Fibroblast of mammary gland (primary cell): ENCODE measurements around the gene SLC18A2.

ENCODE experiments used
- DNase-seq: peaks from one replicate; pipeline ENCODE4 v3.0.0-alpha.2; 2010; ENCODE audit warnings: low read depth
- H3K4me3 ChIP-seq: 2 replicates; pipeline ENCODE4 v1.5.1; 2011; ENCODE audit warnings: low read depth, mild to moderate bottlenecking, low read length, moderate library complexity; ENCODE audit not compliant: control insufficient read depth
- CTCF ChIP-seq: conservative IDR thresholded peaks from 2 replicates; pipeline ENCODE4 v1.5.1; 2011; ENCODE audit warnings: low read depth, low read length, inconsistent platforms; ENCODE audit not compliant: control insufficient read depth, insufficient read depth

Gene SLC18A2

GRCh38 chr10:117248750-117249465, 8.0 kb downstream of the SLC18A2 start:
- no peak overlapping the region for H3K4me3 ChIP-seq
- DNase-seq = no peak
- no peak for TF ChIP-seq CTCF

- no peak overlapping the region for H3K4me3 ChIP-seq
- no peak for DNase-seq
- no peak for TF ChIP-seq CTCF
Observed at GRCh38 chr10:117249493-117250093, 8.7 kb downstream of the SLC18A2 start.

GRCh38 chr10:117250411-117250810, 9.5 kb downstream of the SLC18A2 start:
- DNase-seq = no peak
- no peak for TF ChIP-seq CTCF
- no peak overlapping the region for H3K4me3 ChIP-seq

GRCh38 chr10:117253908-117254307, 13.0 kb downstream of the SLC18A2 start:
- no peak overlapping the region for H3K4me3 ChIP-seq
- no peak for TF ChIP-seq CTCF
- DNase-seq = no peak

- no peak for TF ChIP-seq CTCF
- H3K4me3 ChIP-seq = no peak overlapping the region
- no peak for DNase-seq
Observed at GRCh38 chr10:117254338-117254737, 13.4 kb downstream of the SLC18A2 start.

GRCh38 chr10:117254774-117255735, 14.1 kb downstream of the SLC18A2 start:
- H3K4me3 ChIP-seq = no peak overlapping the region
- DNase-seq = no peak
- TF ChIP-seq CTCF = no peak
